ENCODE data around the gene NHLH2. TPM values are rescaled to one million over a fixed set of nuclear protein-coding genes. Genes with fewer than 3 reads are reported as not detected.

The NHLH2 gene
- total RNA-seq (ENCODE audit: low replicate concordance) = 0.26 and 1.1 TPM in 2 replicates
- long read RNA-seq = 0 reads

DNA sequence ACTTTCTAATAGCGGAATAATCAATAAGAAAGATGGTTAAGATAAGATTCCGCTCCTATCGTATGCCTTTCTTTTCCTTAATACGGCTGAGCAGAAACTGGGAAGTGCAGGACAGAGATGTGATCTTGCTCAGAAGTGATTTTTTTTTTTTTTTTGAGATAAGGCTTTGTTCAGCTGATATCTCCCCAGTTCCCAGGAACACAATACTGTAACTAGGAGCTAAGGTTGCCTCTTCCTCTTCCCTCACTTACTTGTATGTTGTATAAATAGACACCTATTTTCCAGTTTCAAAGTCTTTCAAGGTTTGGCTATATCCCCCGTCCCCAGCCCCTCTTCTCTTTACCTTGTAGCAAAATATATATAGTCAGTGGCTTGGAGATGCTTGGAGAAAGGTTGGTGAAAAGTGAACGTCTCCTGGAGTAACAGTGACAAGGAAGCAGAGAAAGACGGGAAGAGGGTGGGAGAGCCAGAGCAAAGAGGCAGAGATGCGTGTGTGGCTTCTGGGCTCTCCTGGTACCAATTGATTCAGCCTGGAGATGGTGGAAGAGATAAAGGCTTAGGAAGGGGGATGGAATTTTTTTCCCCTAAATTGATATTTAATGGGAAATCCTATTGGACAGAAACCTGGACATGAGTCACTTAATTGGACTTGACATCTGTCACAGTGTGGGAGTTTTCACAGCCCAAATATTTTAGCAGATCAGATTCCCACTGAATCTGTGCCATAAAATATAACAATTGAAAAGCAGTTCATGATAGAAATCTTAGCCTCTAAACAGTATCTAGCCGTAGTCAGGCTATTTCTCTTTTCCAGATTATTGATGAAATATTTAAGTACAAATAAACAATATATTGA lies at the start of gene NHLH2:
NHLH2 (minus strand) TSS at position 522 of the 856 bp plus-strand sequence. CDS start 2,754 bp downstream, outside the sequence.
- TF ChIP-seq, protein P1, sequence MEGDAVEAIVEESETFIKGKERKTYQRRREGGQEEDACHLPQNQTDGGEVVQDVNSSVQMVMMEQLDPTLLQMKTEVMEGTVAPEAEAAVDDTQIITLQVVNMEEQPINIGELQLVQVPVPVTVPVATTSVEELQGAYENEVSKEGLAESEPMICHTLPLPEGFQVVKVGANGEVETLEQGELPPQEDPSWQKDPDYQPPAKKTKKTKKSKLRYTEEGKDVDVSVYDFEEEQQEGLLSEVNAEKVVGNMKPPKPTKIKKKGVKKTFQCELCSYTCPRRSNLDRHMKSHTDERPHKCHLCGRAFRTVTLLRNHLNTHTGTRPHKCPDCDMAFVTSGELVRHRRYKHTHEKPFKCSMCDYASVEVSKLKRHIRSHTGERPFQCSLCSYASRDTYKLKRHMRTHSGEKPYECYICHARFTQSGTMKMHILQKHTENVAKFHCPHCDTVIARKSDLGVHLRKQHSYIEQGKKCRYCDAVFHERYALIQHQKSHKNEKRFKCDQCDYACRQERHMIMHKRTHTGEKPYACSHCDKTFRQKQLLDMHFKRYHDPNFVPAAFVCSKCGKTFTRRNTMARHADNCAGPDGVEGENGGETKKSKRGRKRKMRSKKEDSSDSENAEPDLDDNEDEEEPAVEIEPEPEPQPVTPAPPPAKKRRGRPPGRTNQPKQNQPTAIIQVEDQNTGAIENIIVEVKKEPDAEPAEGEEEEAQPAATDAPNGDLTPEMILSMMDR (conservative IDR thresholded peaks at IDR 0.05) = no peak
- DNase-seq (ENCODE audit: extremely low spot score, unreplicated experiment) = no peak
- H3K27ac Mint-ChIP-seq = no peak within 1 kb of the TSS
- no peaks in the 10 kb centered on the region for H3K4me1 Mint-ChIP-seq (ENCODE audit: unreplicated experiment)
- H3K36me3 Mint-ChIP-seq = no peaks in the 10 kb centered on the region
- peak within 1 kb of the TSS; percentile 89 for H3K4me3 Mint-ChIP-seq
- no peaks in the 10 kb centered on the region for H3K9me3 Mint-ChIP-seq
- H3K27me3 Mint-ChIP-seq = peaks cover 80% of the 10 kb centered on the region

DNA sequence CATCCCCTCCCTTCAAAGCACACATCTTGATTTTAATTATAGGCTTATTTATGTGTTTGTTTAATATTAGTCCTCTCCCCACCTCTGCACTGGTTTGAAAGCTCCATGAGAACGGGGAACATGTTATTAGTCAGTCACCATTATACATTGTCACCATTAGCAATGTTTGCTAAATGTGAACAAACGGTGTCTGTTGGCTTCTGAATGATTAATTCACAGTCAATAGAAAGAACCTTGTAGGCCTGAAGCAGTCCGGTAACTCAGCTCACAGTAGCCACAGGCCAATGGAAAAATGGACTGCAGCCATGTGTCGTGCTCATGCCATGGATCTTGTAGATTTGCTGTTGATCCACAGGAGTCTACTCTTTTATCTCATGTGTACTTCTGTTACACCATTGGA lies 49.7 kb upstream of the NHLH2 start:
- no peaks in the 10 kb centered on the region for H3K36me3 Mint-ChIP-seq
- peaks cover 4% of the 10 kb centered on the region for H3K27me3 Mint-ChIP-seq
- no peak overlapping the region for H3K4me3 Mint-ChIP-seq
- TF ChIP-seq, protein P1 (conservative IDR thresholded peaks at IDR 0.05) = no peak
- H3K4me1 Mint-ChIP-seq (ENCODE audit: unreplicated experiment) = no peaks in the 10 kb centered on the region
- H3K27ac Mint-ChIP-seq = no peak overlapping the region
- H3K9me3 Mint-ChIP-seq = peaks cover 5% of the 10 kb centered on the region
- DNase-seq (ENCODE audit: extremely low spot score, unreplicated experiment) = no peak

DNA sequence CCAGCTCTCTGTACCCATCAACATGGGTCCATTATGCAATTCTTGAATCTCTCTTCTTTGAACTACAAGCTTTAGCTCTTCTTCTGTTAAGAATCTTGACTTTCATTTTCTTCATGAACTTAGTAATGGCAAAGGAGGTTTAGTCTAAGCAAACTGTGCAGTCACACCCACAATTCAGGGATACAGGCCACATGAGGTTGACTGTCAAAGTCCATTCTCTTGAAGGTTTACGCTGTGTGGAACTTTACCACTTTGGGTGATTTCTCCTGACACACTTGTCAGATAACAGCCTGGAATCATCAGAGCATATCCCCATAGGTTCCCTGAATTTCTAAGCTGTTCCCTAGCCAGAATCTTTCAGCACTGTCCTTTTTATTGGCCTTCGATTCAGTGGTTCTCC lies 48.0 kb upstream of the NHLH2 start:
- Mint-ChIP-seq H3K9me3 (peaks cover 5% of the 10 kb centered on the region), H3K4me3 (no peak overlapping the region), H3K27ac (no peak overlapping the region), H3K36me3 (no peaks in the 10 kb centered on the region), H3K27me3 (peaks cover 4% of the 10 kb centered on the region), H3K4me1 (ENCODE audit: unreplicated experiment) (no peaks in the 10 kb centered on the region)
- TF ChIP-seq, protein P1 (conservative IDR thresholded peaks at IDR 0.05) = no peak
- DNase-seq (ENCODE audit: extremely low spot score, unreplicated experiment) = no peak

DNA sequence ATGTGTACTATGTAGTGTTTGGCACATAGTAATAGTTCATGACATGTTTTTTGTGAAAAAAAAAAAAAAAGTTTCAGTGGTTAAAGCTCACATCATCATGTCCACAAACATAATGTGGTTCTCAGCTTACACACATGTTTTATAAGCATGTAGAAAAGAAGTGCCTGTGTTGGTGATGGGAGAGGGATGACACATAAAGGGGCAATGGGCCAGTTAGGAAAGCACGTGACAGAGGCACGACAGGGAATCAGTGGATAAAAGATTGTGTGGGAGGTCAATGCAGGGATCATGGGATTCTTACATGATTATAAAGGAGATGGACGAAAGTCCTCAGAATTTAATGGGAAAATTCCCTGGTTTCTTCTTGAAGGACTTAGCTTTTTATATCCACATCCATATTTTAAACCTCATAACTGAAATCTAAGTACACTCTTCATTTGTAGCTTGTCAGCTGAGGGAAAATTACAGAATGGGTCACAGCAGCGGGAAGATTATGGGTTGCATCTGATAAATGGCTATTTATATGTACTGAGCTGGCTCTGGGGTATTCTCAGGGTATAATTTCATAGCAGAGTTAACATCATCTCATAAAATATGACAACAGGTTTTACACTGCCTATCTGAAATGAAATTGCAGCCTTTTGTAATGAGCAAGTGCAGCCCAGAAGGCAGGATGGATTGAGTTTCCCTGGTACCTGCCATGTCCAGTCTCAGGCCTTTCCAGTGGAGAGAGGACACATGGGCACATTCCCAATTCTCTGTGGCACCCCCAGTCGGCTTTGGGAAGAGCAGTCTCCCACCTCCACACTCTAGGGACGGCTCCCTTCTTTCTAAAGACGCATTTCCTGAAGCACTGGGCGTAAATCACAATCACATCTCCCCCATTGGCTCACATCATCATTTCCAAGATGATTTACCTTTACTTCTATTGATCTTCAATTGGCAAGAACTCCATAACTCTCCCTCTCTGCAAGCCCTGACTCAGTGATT lies 42.3 kb upstream of the NHLH2 start:
- no peak overlapping the region for H3K4me3 Mint-ChIP-seq
- H3K27ac Mint-ChIP-seq = no peak overlapping the region
- no peak for DNase-seq (ENCODE audit: extremely low spot score, unreplicated experiment)

More for the DNA sequence above, 42.3 kb upstream of the NHLH2 start:
- Mint-ChIP-seq H3K9me3 (no peaks in the 10 kb centered on the region), H3K4me1 (ENCODE audit: unreplicated experiment) (no peaks in the 10 kb centered on the region), H3K36me3 (no peaks in the 10 kb centered on the region), H3K27me3 (no peaks in the 10 kb centered on the region)
- TF ChIP-seq, protein P1 (conservative IDR thresholded peaks at IDR 0.05) = no peak
